Liver (tissue), 9 donors: ENCODE measurements around the gene CPLX1. TPM values are rescaled to one million over a fixed set of nuclear protein-coding genes. Genes with fewer than 3 reads are reported as not detected.

Experiments
- DNase-seq: peaks from one replicate; pipeline ENCODE4 v3.0.0-alpha.2; 2017; ENCODE audit warnings: low spot score
- H3K27ac ChIP-seq, 2 donors: one replicate each; pipeline ENCODE4 v1.7.0; 2013; ENCODE audit warnings: inconsistent platforms in 2 of 2, low read length in 2 of 2, control low read depth in 1 of 2, low read depth in 1 of 2, mild to moderate bottlenecking in 1 of 2
- H3K27me3 ChIP-seq, 4 donors: one replicate each; pipeline versions ENCODE4 v1.6.1 to v1.7.0; 2013; ENCODE audit warnings: low read length in 3 of 4, inconsistent platforms in 1 of 4, mild to moderate bottlenecking in 1 of 4, moderate library complexity in 1 of 4; ENCODE audit not compliant: control insufficient read depth in 4 of 4, insufficient read depth in 4 of 4
- H3K36me3 ChIP-seq, 4 donors: one replicate each; pipeline versions ENCODE4 v1.6.1 to v1.7.0; 2013; ENCODE audit warnings: low read length in 3 of 4, mild to moderate bottlenecking in 3 of 4, low read depth in 1 of 4, moderate library complexity in 1 of 4; ENCODE audit not compliant: control insufficient read depth in 4 of 4, insufficient read depth in 3 of 4
- H3K4me1 ChIP-seq, 4 donors: one replicate each; pipeline versions ENCODE4 v1.6.1 to v1.7.0; 2013; ENCODE audit warnings: low read length in 3 of 4, mild to moderate bottlenecking in 3 of 4, moderate library complexity in 1 of 4; ENCODE audit not compliant: control insufficient read depth in 4 of 4, insufficient read depth in 4 of 4
- H3K4me3 ChIP-seq, 3 donors: one replicate each; pipeline versions ENCODE4 v1.6.1 to v1.7.0; 2013; ENCODE audit warnings: low read length in 3 of 3, control low read depth in 1 of 3, low read depth in 1 of 3, mild to moderate bottlenecking in 1 of 3
- H3K9ac ChIP-seq, 2 donors: one replicate each; pipeline ENCODE4 v1.7.0; 2013; ENCODE audit warnings: low read length in 2 of 2, mild to moderate bottlenecking in 2 of 2, moderate library complexity in 2 of 2, control low read depth in 1 of 2, low read depth in 1 of 2
- H3K9me3 ChIP-seq, 4 donors: one replicate each; pipeline versions ENCODE4 v1.6.1 to v1.7.0; 2013; ENCODE audit warnings: low read length in 3 of 4; ENCODE audit not compliant: control insufficient read depth in 4 of 4
- EGR1 ChIP-seq, 2 donors: IDR thresholded peaks; 2 replicates each; pipeline ENCODE4 v1.6.1; 2016 to 2018; ENCODE audit warnings: antibody characterized with exemption in 2 of 2, low read depth in 2 of 2
- FOXA1 ChIP-seq: IDR thresholded peaks from 2 replicates; pipeline ENCODE4 v1.6.1; 2016; ENCODE audit warnings: antibody characterized with exemption
- GABPA ChIP-seq, 2 donors: IDR thresholded peaks in 1 of 2; conservative IDR thresholded peaks in 1 of 2; 2 replicates each; pipeline ENCODE4 v1.6.1; 2016; ENCODE audit warnings: antibody characterized with exemption in 2 of 2, mild to moderate bottlenecking in 1 of 2, moderate library complexity in 1 of 2
- JUND ChIP-seq, 2 donors: IDR thresholded peaks; 2 replicates each; pipeline ENCODE4 v1.6.1; 2016; ENCODE audit warnings: antibody characterized with exemption in 2 of 2
- NR2F2 ChIP-seq: IDR thresholded peaks from 2 replicates; pipeline ENCODE4 v1.6.1; 2016; ENCODE audit warnings: antibody characterized with exemption
- RAD21 ChIP-seq, 2 donors: IDR thresholded peaks; 2 replicates each; pipeline ENCODE4 v1.6.1; 2016; ENCODE audit warnings: antibody characterized with exemption in 2 of 2, mild to moderate bottlenecking in 2 of 2
- RXRA ChIP-seq, 2 donors: IDR thresholded peaks; 2 replicates each; pipeline ENCODE4 v1.6.1; 2017 to 2018; ENCODE audit warnings: antibody characterized with exemption in 2 of 2, mild to moderate bottlenecking in 1 of 2
- SP1 ChIP-seq: IDR thresholded peaks from 2 replicates; pipeline ENCODE4 v1.6.1; 2018; ENCODE audit warnings: antibody characterized with exemption, mild to moderate bottlenecking
- YY1 ChIP-seq: IDR thresholded peaks from 2 replicates; pipeline ENCODE4 v1.6.1; 2016; ENCODE audit warnings: antibody characterized with exemption, mild to moderate bottlenecking
- WGBS: extraction: QIAGEN DNeasy Blood & Tissue Kit; methylation state at CpG from one replicate; pipeline ENCODE4 v1.1.7; 2013; 5-methylcytosine and 5-hydroxymethylcytosine counted together
- polyA plus RNA-seq, 2 donors: library from polyadenylated mRNA; stranded (reverse) in 1 of 2; unstranded in 1 of 2; fragments of 200-250 nt in 1 of 2; fragments of >200 nt in 1 of 2; fragmentation: Nextera tagmentation in 1 of 2; extraction: Ambion mirVana in 1 of 2; gene quantifications; one replicate each; pipeline versions ENCODE4 v1.2.1 to v1.2.3, GENCODE V29; 2013 to 2015
- total RNA-seq, 2 donors: library from RNA; depleted of rRNA; stranded (reverse); fragments of >200 nt; gene quantifications; one replicate each; pipeline ENCODE4 v1.2.3, GENCODE V29; 2014
- TF ChIP-seq, protein P1 (sequence below): fragments of 150-350 bp; IDR thresholded peaks from 2 replicates; pipeline ENCODE4 v1.5.1; 2017; ENCODE audit warnings: improper control_type of control experiment, low read depth, low read length; ENCODE audit not compliant: missing input control
- TF ChIP-seq, protein P2 (sequence below): IDR thresholded peaks from 2 replicates; pipeline ENCODE4 v1.6.1; 2016; ENCODE audit warnings: antibody characterized with exemption, mild to moderate bottlenecking
- TF ChIP-seq, protein P3 (sequence below): IDR thresholded peaks from 2 replicates; pipeline ENCODE4 v1.6.1; 2016; ENCODE audit warnings: antibody characterized with exemption
- TF ChIP-seq, protein P4 (sequence below): IDR thresholded peaks from 2 replicates; pipeline ENCODE4 v1.6.1; 2016; ENCODE audit warnings: antibody characterized with exemption
- TF ChIP-seq, protein P5 (sequence below): IDR thresholded peaks from 2 replicates; pipeline ENCODE4 v1.6.1; 2016; ENCODE audit warnings: antibody characterized with exemption
- donor health status: healthy.
- donor health status: healthy.
- donor health status: healthy.
- donor health status: healthy.
- donor health status: healthy.

The CPLX1 gene
- total and polyA plus RNA-seq, 4 donors, result 0.14 to 2.8 (median 0.80) TPM

DNA sequence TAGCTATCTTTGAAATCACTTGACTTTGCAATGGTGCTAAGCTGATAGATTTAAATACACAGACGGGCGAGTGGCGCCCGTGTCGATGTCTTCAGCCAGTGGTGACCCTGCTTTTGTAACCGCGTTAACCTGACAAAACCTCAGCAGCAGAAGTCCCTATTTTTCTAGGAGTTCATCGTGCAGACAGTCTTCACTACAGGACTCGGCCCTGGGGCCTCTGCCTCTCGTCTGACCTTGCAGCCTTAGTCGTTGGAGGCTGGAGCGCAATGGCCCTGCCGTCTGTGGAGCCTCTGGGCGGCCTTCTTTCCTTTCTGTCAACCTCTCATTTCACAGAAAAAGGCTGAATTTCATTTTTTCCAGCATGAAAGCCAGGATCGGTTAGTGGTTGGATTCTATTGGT, 57.9 kb downstream of the CPLX1 start:
- H3K27me3 ChIP-seq, result no peaks in the 10 kb centered on the region
- no peaks in the 10 kb centered on the region for H3K9me3 ChIP-seq
- no peak overlapping the region for H3K9ac ChIP-seq
- H3K4me3 ChIP-seq, result no peak overlapping the region
- TF ChIP-seq NR2F2, result no peak
- TF ChIP-seq, protein P1, sequence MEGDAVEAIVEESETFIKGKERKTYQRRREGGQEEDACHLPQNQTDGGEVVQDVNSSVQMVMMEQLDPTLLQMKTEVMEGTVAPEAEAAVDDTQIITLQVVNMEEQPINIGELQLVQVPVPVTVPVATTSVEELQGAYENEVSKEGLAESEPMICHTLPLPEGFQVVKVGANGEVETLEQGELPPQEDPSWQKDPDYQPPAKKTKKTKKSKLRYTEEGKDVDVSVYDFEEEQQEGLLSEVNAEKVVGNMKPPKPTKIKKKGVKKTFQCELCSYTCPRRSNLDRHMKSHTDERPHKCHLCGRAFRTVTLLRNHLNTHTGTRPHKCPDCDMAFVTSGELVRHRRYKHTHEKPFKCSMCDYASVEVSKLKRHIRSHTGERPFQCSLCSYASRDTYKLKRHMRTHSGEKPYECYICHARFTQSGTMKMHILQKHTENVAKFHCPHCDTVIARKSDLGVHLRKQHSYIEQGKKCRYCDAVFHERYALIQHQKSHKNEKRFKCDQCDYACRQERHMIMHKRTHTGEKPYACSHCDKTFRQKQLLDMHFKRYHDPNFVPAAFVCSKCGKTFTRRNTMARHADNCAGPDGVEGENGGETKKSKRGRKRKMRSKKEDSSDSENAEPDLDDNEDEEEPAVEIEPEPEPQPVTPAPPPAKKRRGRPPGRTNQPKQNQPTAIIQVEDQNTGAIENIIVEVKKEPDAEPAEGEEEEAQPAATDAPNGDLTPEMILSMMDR, result no peak
- TF ChIP-seq EGR1 (IDR thresholded peaks at IDR 0.05; ENCODE audit: low read depth in 2 of 2), result no peak
- TF ChIP-seq, protein P2, sequence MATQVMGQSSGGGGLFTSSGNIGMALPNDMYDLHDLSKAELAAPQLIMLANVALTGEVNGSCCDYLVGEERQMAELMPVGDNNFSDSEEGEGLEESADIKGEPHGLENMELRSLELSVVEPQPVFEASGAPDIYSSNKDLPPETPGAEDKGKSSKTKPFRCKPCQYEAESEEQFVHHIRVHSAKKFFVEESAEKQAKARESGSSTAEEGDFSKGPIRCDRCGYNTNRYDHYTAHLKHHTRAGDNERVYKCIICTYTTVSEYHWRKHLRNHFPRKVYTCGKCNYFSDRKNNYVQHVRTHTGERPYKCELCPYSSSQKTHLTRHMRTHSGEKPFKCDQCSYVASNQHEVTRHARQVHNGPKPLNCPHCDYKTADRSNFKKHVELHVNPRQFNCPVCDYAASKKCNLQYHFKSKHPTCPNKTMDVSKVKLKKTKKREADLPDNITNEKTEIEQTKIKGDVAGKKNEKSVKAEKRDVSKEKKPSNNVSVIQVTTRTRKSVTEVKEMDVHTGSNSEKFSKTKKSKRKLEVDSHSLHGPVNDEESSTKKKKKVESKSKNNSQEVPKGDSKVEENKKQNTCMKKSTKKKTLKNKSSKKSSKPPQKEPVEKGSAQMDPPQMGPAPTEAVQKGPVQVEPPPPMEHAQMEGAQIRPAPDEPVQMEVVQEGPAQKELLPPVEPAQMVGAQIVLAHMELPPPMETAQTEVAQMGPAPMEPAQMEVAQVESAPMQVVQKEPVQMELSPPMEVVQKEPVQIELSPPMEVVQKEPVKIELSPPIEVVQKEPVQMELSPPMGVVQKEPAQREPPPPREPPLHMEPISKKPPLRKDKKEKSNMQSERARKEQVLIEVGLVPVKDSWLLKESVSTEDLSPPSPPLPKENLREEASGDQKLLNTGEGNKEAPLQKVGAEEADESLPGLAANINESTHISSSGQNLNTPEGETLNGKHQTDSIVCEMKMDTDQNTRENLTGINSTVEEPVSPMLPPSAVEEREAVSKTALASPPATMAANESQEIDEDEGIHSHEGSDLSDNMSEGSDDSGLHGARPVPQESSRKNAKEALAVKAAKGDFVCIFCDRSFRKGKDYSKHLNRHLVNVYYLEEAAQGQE, result no peak
- no peak for TF ChIP-seq FOXA1
- TF ChIP-seq, protein P3, sequence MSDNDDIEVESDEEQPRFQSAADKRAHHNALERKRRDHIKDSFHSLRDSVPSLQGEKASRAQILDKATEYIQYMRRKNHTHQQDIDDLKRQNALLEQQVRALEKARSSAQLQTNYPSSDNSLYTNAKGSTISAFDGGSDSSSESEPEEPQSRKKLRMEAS, result no peak
- TF ChIP-seq JUND (IDR thresholded peaks at IDR 0.05), result no peak
- TF ChIP-seq, protein P4, sequence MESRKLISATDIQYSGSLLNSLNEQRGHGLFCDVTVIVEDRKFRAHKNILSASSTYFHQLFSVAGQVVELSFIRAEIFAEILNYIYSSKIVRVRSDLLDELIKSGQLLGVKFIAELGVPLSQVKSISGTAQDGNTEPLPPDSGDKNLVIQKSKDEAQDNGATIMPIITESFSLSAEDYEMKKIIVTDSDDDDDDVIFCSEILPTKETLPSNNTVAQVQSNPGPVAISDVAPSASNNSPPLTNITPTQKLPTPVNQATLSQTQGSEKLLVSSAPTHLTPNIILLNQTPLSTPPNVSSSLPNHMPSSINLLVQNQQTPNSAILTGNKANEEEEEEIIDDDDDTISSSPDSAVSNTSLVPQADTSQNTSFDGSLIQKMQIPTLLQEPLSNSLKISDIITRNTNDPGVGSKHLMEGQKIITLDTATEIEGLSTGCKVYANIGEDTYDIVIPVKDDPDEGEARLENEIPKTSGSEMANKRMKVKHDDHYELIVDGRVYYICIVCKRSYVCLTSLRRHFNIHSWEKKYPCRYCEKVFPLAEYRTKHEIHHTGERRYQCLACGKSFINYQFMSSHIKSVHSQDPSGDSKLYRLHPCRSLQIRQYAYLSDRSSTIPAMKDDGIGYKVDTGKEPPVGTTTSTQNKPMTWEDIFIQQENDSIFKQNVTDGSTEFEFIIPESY, result no peak
- TF ChIP-seq SP1, result no peak
- peaks cover 4 to 22% (median 10%) of the 10 kb centered on the region in 4 donors for H3K4me1 ChIP-seq
- DNase-seq, result no peak
- H3K27ac ChIP-seq, result no peak overlapping the region
- peaks cover 7 to 33% (median 19%) of the 10 kb centered on the region in 4 donors for H3K36me3 ChIP-seq
- WGBS, result 94% methylated on average over 15 of the region's 15 CpGs

DNA sequence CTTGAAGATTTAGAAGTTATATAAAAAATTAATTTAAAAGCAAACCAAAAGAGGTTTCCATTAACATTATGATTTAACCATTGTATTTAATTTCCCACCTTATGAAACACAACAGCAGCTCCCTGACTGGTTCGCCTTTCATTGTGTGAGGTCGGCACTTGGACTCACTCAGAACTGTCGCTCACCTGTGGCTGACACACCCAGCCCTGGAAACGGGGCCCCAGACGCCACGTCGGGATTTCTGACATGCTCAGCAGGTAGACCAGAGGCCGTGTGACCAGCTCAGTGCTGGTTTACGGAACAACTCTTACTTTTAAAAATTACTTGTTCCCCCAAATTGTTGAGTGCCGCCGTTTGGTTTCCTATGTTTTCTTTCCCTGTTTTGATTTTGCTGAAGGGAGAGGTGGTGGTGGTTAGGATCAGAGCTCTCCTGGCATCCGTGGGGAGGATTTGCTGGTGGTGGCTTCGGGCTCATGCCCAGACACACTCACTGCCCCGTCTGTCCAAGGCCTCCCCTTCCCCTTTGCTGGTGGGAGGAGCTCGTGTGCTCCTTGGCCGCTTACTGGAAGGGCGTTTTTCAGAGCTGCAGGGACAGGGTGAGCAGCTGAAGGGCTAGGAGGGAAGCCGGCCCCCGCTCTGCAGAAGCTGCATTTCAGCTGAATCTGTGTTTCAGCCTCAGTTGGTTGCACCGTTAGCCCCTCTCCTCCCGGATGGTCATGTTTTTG, 59.2 kb downstream of the CPLX1 start:
- H3K9ac ChIP-seq, result no peak overlapping the region
- no peak overlapping the region for H3K4me3 ChIP-seq
- no peaks in the 10 kb centered on the region for H3K9me3 ChIP-seq
- H3K4me1 ChIP-seq, result peaks cover 3 to 19% (median 10%) of the 10 kb centered on the region in 4 donors
- DNase-seq, result no peak
- H3K27ac ChIP-seq, result no peak overlapping the region
- WGBS, result 86% methylated on average over 21 of the region's 21 CpGs
- peaks cover 7 to 31% (median 18%) of the 10 kb centered on the region in 4 donors for H3K36me3 ChIP-seq
- no peaks in the 10 kb centered on the region for H3K27me3 ChIP-seq
- TF ChIP-seq, protein P4, result no peak
- TF ChIP-seq RXRA (IDR thresholded peaks at IDR 0.05) (no peak), RAD21 (IDR thresholded peaks at IDR 0.05) (no peak), GABPA (IDR thresholded peaks at IDR 0.05 in 1 of 2, conservative IDR thresholded peaks at IDR 0.05 in 1 of 2) (no peak), YY1 (no peak), JUND (IDR thresholded peaks at IDR 0.05) (no peak)
- TF ChIP-seq, protein P5, sequence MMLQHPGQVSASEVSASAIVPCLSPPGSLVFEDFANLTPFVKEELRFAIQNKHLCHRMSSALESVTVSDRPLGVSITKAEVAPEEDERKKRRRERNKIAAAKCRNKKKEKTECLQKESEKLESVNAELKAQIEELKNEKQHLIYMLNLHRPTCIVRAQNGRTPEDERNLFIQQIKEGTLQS, result no peak
- TF ChIP-seq, protein P1, result no peak
- TF ChIP-seq, protein P2, result no peak
